ENCODE data around the gene ENTPD6.
"Not testable (repeated sequence)": the region's sequence is repeated elsewhere in the genome, so short reads cannot be mapped to it uniquely, and the experiment has no call there.

The ENTPD6 gene

DNA sequence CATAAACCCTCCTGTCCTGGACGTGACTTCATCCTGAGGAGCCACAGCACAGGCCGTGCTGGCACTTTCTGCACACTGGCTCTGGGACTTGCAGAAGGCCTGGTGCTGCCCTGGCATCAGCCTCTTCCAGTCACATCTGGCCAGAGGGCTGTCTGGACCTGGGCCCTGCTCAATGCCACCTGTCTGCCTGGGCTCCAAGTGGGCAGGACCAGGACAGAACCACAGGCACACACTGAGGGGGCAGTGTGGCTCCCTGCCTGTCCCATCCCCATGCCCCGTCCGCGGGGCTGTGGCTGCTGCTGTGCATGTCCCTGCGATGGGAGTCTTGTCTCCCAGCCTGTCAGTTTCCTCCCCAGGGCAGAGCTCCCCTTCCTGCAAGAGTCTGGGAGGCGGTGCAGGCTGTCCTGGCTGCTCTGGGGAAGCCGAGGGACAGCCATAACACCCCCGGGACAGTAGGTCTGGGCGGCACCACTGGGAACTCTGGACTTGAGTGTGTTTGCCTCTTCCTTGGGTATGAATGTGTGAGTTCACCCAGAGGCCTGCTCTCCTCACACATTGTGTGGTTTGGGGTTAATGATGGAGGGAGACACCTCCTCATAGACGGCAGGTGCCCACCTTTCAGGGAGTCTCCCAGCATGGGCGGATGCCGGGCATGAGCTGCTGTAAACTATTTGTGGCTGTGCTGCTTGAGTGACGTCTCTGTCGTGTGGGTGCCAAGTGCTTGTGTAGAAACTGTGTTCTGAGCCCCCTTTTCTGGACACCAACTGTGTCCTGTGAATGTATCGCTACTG is 30.3 kb downstream of the ENTPD6 start:
- no peak for DNase-seq

GRCh38 chr20:25226433-25227316 is 31.2 kb downstream of the ENTPD6 start:
- no peak for DNase-seq

GRCh38 chr20:25227317-25227831 is 31.9 kb downstream of the ENTPD6 start:
- peak; percentile 16 for DNase-seq

DNA sequence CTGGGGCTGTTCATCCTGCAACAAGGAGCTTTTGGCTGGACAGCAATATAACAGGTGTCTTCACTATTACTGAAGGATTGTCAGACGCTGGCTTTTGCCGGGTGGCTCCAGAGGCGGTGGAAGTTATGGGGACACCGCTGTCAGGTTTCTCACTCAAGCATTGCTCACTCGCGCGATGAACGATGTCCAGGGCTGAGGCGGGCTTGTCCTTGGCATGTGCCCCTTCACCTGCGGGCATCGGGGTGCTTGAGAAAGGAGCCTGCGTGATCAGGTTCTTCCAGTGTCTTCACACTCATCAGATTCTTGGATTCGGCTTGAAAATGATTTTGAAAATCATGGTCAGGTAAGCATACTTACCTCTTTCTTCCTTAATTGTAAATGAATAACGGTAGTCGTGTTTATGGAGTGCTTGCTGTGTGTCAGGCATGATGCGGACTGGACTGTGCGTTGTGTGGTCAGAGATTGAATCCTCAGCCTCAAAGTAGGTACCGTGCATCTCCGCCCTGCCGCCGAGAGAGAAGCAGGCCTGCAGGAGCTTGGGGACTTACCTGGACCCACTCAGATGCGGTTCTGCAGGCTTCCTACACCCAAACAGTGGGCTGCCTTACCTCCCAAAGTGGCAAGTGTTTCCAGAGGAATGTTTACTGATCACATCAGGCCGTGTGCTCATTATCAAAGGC is 34.1 kb downstream of the ENTPD6 start:
- no peak for DNase-seq

DNA sequence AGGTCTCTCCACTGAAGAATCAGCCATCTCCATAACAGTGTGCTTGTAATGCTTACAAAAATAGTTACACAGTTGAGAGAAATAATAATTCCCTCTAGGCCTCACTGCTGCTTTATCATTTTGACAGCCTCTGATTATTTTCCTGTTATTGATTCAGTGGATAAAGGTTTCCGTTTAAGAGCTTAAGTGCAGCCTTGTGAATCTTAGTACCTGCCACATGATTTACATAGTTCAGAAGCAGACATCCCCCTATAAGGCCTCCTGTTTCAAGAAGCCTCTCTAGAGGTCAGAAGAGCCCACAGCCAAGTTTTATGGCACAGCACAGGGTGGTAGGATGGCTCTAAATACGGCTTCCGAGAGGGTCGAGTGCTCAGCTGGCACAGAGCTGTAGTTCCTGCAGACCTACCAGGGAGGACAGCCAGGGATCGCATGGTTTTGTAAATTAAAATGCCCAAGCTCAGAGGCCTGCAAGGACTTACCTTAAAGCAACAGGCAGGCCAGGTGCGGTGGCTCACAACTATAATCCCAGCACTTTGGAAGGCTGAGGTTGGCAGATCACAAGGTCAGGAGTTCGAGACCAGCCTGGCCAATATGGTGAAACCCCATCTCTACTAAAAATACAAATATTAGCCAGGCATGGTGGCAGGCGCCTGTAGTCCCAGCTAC is 34.8 kb downstream of the ENTPD6 start:
- no peak for DNase-seq

DNA sequence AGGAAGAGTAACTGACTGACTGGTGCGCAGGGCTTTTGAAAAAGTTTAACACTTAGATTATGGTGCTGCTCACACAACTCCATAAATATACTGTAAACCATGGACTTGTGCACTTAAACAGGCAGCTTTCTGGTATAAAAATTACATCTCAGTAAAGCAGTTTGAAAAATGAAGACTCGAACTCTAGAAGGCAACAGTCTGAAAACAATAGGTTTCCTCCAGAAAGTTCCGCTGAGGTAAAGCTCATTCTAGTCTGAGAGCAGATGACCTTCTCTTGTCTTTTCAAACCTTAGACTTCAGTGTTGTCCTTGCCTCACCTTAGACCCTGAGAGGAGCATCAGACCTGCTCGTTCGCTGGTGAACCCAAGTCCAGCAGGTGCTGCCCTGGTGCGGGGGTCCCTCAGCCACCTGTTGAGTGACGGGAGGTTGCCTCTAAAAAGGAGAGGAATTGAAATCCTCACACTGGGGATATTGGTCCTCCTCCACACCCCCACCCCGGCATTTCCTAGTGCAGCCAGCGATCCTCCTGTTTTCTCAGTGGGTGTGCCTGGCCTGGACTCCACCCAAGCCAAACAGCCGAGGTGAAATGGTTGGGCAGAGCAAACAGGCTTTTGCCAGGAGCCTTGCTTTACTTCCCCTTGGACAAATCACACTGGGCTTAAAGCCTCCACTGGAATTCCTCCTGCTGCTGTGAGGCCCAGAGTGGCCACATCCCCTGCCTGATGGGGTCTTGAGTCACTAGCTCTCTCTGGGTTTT is 37.7 kb downstream of the ENTPD6 start:
- DNase-seq: peak; percentile 91

GRCh38 chr20:25234009-25234849 is 38.7 kb downstream of the ENTPD6 start:
- not testable (repeated sequence) for DNase-seq

DNA sequence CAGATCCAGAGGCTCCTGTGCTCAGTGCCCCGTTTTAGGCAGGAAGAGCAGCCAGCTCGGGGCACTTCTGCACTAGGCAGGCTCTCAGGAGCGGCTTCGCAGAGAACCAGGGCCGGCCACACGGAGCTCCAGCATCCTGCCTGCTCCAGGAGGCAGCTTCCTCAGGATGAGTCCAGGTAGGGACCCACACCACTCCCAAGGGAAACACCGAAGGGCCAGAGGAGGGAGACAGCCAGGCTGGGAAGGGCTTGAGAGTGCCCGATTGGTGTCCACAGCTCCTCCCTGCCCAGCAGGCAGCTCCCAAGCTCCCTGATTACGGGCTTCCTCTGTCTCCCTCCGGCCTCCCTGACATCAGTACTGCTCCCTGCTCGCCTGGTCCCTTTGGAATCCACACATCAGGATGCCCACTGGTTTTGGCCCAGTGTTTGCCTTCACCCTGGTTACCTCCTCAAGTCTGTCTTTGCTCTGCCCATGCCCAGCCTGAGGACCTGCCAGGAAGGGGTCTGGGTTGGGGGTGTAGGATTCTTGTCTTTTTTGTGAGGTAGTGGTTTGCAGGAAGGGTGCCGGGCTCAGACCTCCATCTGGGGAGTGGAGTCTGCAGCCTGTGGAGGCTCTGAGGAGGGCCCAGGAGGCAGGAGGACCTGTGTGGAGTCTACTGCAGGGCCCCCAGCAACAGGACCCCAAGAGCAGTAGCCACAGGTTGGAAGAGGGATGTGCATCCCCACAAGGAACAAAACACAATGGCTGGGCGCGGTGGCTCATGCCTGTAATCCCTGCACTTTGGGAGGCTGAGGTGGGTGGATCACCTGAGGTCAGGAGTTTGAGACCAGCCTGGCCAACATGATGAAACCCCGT is 41.2 kb downstream of the ENTPD6 start:
- no peak for DNase-seq

DNA sequence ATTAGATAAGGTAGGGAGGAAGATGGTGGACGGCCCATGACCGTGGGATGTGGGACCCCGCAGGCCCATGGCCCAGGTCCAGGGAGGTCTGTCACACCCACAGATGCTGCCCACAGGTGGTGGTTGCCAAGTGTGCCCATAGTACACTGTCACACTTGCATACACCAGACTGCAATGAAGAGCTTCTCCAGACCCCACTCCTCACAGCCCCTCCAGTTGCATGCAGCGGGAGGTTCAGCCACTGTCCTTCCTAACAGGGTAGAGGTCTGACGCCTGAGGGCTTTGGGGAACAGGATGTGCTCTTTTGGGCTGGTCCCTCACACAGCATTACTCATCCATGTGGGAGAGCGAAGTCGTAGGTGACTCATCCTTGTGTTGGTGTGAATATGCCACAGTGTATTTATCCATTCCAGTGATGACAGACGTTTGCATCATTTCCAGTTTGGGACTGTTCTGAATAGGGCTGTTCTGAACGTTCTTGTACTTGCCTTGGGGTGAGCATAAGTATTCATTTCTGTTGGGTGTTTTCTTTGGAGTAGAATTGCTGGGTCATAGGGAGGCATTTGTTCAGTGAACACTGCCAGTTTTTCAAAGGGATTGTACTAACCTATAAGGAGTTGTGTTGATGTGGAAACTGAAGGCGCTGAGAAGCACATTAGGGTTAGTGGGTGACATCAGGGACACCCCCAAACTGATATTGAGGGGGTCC is 42.3 kb downstream of the ENTPD6 start:
- DNase-seq: peak; percentile 99

DNA sequence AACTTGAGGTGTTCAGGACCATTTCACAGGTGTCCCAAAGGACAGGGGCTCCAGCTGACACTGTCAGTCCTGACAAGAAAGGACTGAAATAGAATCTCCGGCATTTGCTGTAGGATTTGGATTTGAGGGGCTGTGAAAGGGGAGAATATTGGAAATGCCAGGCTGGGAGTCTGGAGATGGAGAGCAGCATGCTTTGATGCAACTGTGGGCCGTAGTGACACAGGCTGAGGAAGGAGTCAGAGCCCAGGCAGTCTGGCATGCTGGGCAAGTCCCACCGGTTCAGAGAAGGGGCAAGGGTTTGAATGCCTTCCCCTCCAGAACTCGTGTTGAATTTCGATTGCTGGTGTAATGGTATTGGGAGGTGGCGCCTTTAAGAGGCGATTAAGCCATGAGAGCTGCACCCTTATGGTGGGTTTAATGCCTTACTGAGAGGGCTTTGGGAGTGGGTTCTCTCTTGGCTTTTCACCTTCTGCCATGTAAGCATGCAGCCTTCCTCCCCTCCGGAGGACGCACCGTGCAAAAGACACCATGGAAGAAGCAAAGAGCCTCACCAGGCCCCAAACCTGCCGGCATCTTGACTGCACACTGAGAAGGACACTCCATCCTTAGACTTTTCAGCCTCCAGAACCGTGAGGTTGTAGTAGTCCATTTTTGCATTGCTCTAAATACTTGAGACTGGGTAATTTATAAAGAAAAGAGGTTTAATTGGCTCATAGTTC is 43.0 kb downstream of the ENTPD6 start:
- no peak for DNase-seq

DNA sequence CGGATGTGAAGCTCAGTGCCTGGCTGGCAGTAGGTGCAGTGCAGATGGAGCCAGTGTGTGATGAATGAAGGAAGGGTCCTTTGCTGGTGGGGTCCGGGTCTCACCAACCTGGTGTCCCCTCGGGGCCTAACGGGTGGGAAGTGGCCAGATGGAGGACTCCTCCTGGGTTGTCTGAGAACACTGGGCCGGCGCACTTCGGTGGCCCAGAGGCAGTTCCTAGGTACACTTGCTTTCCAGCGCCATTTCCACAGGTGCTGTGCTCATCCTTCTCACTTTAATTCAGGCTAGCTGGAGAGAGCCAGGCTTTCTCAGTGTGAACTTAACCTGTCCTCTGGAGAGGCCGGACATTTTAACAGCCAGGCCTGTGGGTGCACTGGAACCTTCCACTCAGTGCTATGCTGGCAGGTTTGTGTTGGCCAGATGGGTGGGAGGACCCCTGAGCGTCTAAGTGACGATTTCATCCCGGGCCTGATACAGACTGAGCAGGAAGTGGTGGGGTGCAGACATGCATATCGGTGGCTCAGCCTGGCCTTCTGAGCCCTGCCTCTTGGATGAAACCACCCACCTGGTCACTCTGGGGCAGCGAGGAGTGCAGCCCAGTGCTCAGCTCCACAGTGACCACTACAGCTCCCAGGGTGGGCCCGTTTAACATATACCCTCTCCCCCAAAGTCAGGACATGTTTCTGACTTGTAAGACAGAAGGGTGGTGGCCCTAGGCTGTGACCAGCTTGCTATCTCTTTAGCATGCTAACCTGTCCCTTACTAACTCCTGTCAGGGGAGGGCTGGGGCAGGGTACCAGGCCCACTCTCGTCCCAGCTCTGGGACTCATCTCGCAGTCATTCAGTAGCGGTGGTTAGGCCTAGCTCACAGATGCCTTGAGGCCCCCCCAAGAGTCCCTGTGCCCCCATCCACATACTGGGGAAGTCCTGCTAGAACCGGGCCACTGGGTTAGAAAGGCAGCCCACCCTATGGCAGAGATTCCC is 44.2 kb downstream of the ENTPD6 start:
- DNase-seq: peak; percentile 22

DNA sequence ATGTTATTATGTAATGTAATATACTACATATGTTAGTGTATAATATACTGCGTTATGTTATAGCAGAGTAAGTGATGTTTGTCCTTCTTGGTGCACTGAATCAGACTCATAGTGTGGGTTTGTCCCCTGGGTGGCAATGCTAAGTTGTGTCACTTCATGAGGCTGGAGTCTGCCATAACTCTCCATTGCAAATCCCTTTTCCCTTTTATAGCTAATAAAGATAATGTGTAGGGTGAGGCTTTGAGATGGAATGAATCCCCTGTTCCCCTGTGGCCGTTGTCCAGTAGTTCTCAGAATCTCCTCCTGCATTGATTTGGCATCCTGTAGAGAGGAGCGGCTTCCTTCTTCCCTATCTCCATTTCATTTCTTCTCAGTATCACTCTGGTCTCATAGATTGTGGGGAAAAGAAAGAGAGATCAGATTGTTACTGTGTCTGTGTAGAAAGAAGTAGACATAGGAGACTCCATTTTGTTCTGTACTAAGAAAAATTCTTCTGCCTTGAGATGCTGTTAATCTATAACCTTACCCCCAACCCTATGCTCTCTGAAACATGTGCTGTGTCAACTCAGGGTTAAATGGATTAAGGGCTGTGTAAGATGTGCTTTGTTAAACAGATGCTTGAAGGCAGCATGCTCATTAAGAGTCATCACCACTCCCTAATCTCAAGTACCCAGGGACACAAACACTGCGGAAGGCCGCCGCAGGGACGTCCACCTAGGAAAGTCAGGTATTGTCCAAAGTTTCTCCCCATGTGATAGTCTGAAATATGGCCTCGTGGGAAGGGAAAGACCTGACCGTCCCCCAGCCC is 45.5 kb downstream of the ENTPD6 start:
- DNase-seq: not testable (repeated sequence)

DNA sequence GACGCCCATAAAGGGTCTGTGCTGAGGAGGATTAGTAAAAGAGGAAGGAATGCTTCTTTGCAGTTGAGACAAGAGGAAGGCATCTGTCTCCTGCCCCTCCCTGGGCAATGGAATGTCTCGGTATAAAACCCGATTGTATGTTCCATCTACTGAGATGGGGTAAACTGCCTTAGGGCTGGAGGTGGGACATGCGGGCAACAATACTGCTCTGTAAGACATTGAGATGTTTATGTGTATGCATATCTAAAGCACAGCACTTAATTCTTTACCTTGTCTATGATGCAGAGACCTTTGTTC is 46.1 kb downstream of the ENTPD6 start:
- not testable (repeated sequence) for DNase-seq

DNA sequence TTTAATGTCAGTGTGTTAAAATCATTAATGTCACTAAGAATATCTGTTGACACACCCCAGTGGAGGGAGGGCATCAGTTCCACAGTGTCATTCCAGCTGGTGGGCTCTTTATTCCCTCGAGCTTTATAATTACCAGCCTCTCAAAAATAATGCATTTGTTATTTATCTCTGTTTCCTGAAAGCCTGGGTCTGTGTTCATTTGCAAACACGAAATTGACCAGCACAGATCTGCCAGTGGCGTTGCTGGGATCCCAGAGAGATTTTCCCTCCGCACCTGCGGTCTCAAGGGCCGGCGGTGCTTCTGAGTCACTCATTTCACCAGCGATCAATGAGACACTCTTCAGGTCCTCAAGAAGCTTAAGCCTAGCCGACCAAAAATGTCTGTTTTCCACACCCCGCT is 46.7 kb downstream of the ENTPD6 start:
- DNase-seq: no peak

- DNase-seq: no peak
Observed at GRCh38 chr20:25243416-25243979, 48.0 kb downstream of the ENTPD6 start.

DNA sequence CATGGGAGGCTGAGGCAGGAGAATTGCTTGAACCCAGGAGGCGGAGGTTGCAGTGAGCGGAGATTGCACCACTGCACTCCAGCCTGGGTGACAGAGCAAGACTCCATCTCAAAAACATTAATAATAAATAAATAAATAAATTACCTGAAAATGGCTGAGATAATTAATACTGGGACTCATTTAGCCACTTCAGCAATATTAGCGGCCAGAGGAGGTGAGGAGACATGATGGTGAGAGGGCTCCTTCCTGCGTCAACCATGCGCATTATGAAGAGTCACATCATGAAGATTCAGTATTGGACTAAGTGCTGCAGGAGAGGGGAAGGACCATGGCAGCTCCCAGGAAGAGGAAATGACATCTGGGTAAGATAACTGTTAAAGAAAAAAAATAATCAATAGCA is 49.5 kb downstream of the ENTPD6 start:
- no peak for DNase-seq
